Naive thymus-derived CD4-positive, alpha-beta T cell (primary cell): ENCODE results near the gene SKA3. TPM values are rescaled to one million over a fixed set of nuclear protein-coding genes. Genes with fewer than 3 reads are reported as not detected.

ENCODE experiments used
- ATAC-seq: fragments of 150-1000 bp; cut with Tn5 transposase; 2 replicates; pipeline ENCODE4 v1.10.0; 2021; ENCODE audit warnings: mild to moderate bottlenecking, moderate library complexity
- CTCF ChIA-PET: fragments of 350-600 bp; sonication (Branson Sonifier 250); formaldehyde crosslinking; loops from one replicate; lab custom pipeline; 2021; ENCODE audit warnings: antibody characterized with exemption; lab: Charles Lee
- POLR2A ChIA-PET: fragments of 350-600 bp; sonication (Branson Sonifier 250); formaldehyde crosslinking; loops from one replicate; lab custom pipeline; 2021; ENCODE audit warnings: antibody characterized with exemption, inconsistent platforms; lab: Charles Lee
- DNase-seq, 9 donors: peaks; one replicate each; pipeline versions ENCODE4 v3.0.0 to v3.0.0-alpha.2; 2020 to 2022; ENCODE audit warnings: mixed read lengths in 1 of 9
- H3K27ac ChIP-seq: one replicate; pipeline ENCODE4 v1.7.0; 2013; ENCODE audit warnings: mild to moderate bottlenecking, low read depth, low read length, moderate library complexity
- H3K27me3 ChIP-seq, 2 donors: one replicate each; pipeline ENCODE4 v1.7.0; 2013; ENCODE audit warnings: low read length in 2 of 2, mild to moderate bottlenecking in 2 of 2, moderate library complexity in 2 of 2; ENCODE audit not compliant: control insufficient read depth in 2 of 2, insufficient read depth in 2 of 2
- H3K36me3 ChIP-seq, 3 experiments: 1 replicate in 2 of 3; 2 replicates in 1 of 3; pipeline ENCODE4 v1.7.0; 2013; ENCODE audit warnings: low read length in 3 of 3, mild to moderate bottlenecking in 3 of 3, moderate library complexity in 1 of 3; ENCODE audit not compliant: insufficient read depth in 3 of 3, control insufficient read depth in 2 of 3
- H3K4me1 ChIP-seq, 2 donors: one replicate each; pipeline ENCODE4 v1.7.0; 2013; ENCODE audit warnings: low read length in 2 of 2, mild to moderate bottlenecking in 2 of 2, moderate library complexity in 1 of 2; ENCODE audit not compliant: control insufficient read depth in 2 of 2, insufficient read depth in 2 of 2
- H3K4me3 ChIP-seq: 2 replicates; pipeline ENCODE4 v1.7.0; 2013; ENCODE audit warnings: mild to moderate bottlenecking, low read length
- H3K9me3 ChIP-seq, 3 experiments: 1 replicate in 2 of 3; 2 replicates in 1 of 3; pipeline ENCODE4 v1.7.0; 2013; ENCODE audit warnings: low read length in 3 of 3; ENCODE audit not compliant: control insufficient read depth in 2 of 3
- H3K27ac Mint-ChIP-seq, 9 donors: one replicate each; pipeline ENCODE4 v1.8.0; 2020 to 2022; ENCODE audit warnings: mixed read lengths in 9 of 9, mild to moderate bottlenecking in 8 of 9, moderate library complexity in 5 of 9, inconsistent platforms in 2 of 9
- H3K27me3 Mint-ChIP-seq, 5 donors: one replicate each; pipeline ENCODE4 v1.8.0; 2021 to 2022; ENCODE audit warnings: mixed read lengths in 5 of 5, mild to moderate bottlenecking in 1 of 5
- H3K36me3 Mint-ChIP-seq, 5 donors: one replicate each; pipeline ENCODE4 v1.8.0; 2020 to 2022; ENCODE audit warnings: mixed read lengths in 5 of 5, mild to moderate bottlenecking in 3 of 5, inconsistent platforms in 1 of 5
- H3K4me1 Mint-ChIP-seq, 7 donors: one replicate each; pipeline ENCODE4 v1.8.0; 2020 to 2022; ENCODE audit warnings: mixed read lengths in 7 of 7, mild to moderate bottlenecking in 3 of 7, inconsistent platforms in 1 of 7
- H3K4me3 Mint-ChIP-seq, 10 donors: one replicate each; pipeline ENCODE4 v1.8.0; 2020 to 2022; ENCODE audit warnings: mild to moderate bottlenecking in 10 of 10, mixed read lengths in 10 of 10, moderate library complexity in 6 of 10, inconsistent platforms in 2 of 10
- H3K9me3 Mint-ChIP-seq, 11 donors: one replicate each; pipeline ENCODE4 v1.8.0; 2020 to 2022; ENCODE audit warnings: mixed read lengths in 11 of 11, mild to moderate bottlenecking in 4 of 11, inconsistent platforms in 1 of 11, moderate library complexity in 1 of 11
- intact Hi-C, 2 donors: fragments of 100-400 bp; cut with micrococcal nuclease; formaldehyde crosslinking; loops; one replicate each; pipeline ENCODE4 v1.15.1; 2023
- polyA plus RNA-seq, 2 donors: library from polyadenylated mRNA; unstranded; fragments of 300-500 nt; fragmentation: Illumina TruSeq; gene quantifications; one replicate each; pipeline ENCODE4 v1.2.3, GENCODE V29; 2021
- total RNA-seq, 6 experiments: library from RNA in 5 of 6; stranded (reverse) in 5 of 6; gene quantifications; 1 replicate in 5 of 6; 2 replicates in 1 of 6; pipeline ENCODE4 v1.2.3 and lab custom pipeline; 2021 to 2026

Gene SKA3
- total and polyA plus RNA-seq, 7 experiments from 2014 or later, result 0.46 to 35.0 (median 1.6) TPM; not detected in 3

DNA sequence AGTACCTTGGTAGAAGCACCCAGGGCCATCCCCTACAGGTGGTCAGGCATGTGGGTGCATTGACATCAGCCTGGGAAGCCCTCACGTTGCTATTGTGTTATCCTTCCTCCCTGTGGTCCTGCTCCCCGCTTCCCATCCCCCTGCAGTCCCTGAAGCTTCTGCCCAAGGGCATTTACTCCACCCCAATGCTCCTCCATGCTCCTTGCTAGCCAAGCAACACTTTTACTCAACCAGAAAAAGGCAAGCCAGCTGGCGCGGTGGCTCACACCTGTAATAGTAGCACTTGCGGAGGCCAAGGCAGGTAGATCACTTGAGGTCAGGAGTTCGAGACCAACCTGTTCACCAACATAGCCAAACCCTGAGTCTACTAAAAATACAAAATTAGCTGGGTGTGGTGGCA is 60.2 kb downstream of the SKA3 start:
- Mint-ChIP-seq H3K36me3 (no peaks in the 10 kb centered on the region), H3K9me3 (no peaks in the 10 kb centered on the region), H3K27me3 (no peaks in the 10 kb centered on the region), H3K27ac (no peak overlapping the region), H3K4me1 (no peaks in the 10 kb centered on the region), H3K4me3 (no peak overlapping the region)
- Histone ChIP-seq H3K4me3 (no peak overlapping the region), H3K36me3 (no peaks in the 10 kb centered on the region), H3K4me1 (no peaks in the 10 kb centered on the region), H3K27me3 (no peaks in the 10 kb centered on the region), H3K9me3 (no peaks in the 10 kb centered on the region), H3K27ac (no peak overlapping the region)
- intact Hi-C loops, result no loop called here
- ChIA-PET CTCF (no interaction called here), POLR2A (no interaction called here)
- ATAC-seq (no peak), DNase-seq (no peak)

- H3K4me3 ChIP-seq, result no peak overlapping the region
- ChIA-PET POLR2A (no interaction called here), CTCF (no interaction called here)
- no peaks in the 10 kb centered on the region for H3K9me3 Mint-ChIP-seq
- intact Hi-C loops, result no loop called here
- H3K4me1 Mint-ChIP-seq, result peaks cover 0 to 2% (median 0%) of the 10 kb centered on the region in 7 donors
- H3K36me3 ChIP-seq, result no peaks in the 10 kb centered on the region
- H3K9me3 ChIP-seq, result no peaks in the 10 kb centered on the region
- H3K4me1 ChIP-seq, result no peaks in the 10 kb centered on the region
- no peak overlapping the region for H3K4me3 Mint-ChIP-seq
- no peak overlapping the region for H3K27ac ChIP-seq
- H3K27me3 ChIP-seq, result no peaks in the 10 kb centered on the region
- H3K27ac Mint-ChIP-seq, result no peak overlapping the region
- no peaks in the 10 kb centered on the region for H3K27me3 Mint-ChIP-seq
- ATAC-seq (no peak), DNase-seq (no peak)
- H3K36me3 Mint-ChIP-seq, result no peaks in the 10 kb centered on the region
Observed at GRCh38 chr13:21115231-21115630, 61.1 kb downstream of the SKA3 start.

- POLR2A ChIA-PET, result no interaction called here
- Mint-ChIP-seq H3K36me3 (no peaks in the 10 kb centered on the region), H3K27ac (no peak overlapping the region), H3K9me3 (no peaks in the 10 kb centered on the region), H3K4me1 (peaks cover 0 to 2% (median 0%) of the 10 kb centered on the region in 7 donors), H3K4me3 (no peak overlapping the region), H3K27me3 (no peaks in the 10 kb centered on the region)
- Histone ChIP-seq H3K27ac (no peak overlapping the region), H3K36me3 (no peaks in the 10 kb centered on the region), H3K4me1 (no peaks in the 10 kb centered on the region), H3K9me3 (no peaks in the 10 kb centered on the region), H3K4me3 (no peak overlapping the region), H3K27me3 (no peaks in the 10 kb centered on the region)
- ATAC-seq (no peak), DNase-seq (no peak)
- intact Hi-C loops, result loop anchor here in 1 of 2 donors (2.0 kb wide), 2 partner anchors 65 to 187 kb away; partner anchors contain the start of genes MRPL57 and SKA3
- CTCF ChIA-PET, result interaction anchor here (0.6 to 1.1 kb wide), 5 partner anchors 9 to 185 kb away, joined by 3 to 7 read pairs (median 4); no protein-coding TSS in a partner anchor
Observed at GRCh38 chr13:21111546-21111945, 64.8 kb downstream of the SKA3 start.

DNA sequence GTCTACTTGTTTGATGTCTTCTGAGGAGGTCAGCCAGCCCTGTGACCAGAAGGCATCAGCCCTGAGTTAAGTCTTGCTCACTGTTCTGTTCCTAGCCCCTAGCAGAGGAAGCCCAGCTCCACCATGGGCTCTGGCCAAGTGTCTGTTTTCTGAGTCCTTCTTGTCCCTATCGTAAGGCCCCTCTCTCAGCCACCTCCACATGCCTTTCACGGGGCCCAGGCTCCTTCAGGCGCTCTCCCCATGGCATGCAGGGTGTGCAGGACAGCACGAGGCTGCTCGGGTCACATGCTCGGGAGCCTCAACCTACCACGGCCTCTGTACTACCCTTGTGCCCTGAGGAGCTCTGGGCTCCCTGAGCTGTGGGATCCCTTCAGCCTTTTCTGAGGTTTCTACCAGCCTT is 67.2 kb downstream of the SKA3 start:
- no peaks in the 10 kb centered on the region for H3K36me3 ChIP-seq
- no peak overlapping the region for H3K4me3 Mint-ChIP-seq
- no peak overlapping the region for H3K4me3 ChIP-seq
- no peaks in the 10 kb centered on the region for H3K27me3 ChIP-seq
- peaks cover 0 to 2% (median 0%) of the 10 kb centered on the region in 5 donors for H3K27me3 Mint-ChIP-seq
- no peaks in the 10 kb centered on the region for H3K9me3 ChIP-seq
- no peaks in the 10 kb centered on the region for H3K9me3 Mint-ChIP-seq
- H3K4me1 Mint-ChIP-seq, result peaks cover 0 to 2% (median 0%) of the 10 kb centered on the region in 7 donors
- ChIA-PET POLR2A (no interaction called here), CTCF (interaction anchor here (1.7 kb wide), 1 partner anchor 368 kb away, joined by 7 read pairs; no protein-coding TSS in a partner anchor)
- DNase-seq (no peak), ATAC-seq (no peak)
- H3K27ac Mint-ChIP-seq, result no peak overlapping the region
- H3K4me1 ChIP-seq, result no peaks in the 10 kb centered on the region
- intact Hi-C loops, result no loop called here
- H3K27ac ChIP-seq, result no peak overlapping the region
- H3K36me3 Mint-ChIP-seq, result no peaks in the 10 kb centered on the region

DNA sequence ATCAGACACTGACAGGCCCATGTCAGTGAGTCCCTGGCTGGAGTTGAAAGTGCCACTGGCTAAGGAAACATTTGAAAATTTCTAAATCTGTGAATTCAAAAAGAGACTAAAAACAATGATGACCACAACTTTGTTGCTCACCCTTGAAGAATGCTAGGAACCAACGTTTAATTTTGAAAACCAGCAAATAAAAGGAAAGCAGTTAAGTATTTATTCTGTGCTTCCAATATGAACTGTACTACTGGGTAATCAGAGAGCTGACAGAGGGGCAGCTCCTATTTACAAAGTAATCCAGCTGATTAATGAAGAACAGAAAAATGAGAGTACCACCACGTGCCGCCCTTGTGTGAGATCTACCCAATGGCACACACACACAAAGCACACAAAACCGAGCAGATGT is 70.3 kb downstream of the SKA3 start:
- POLR2A ChIA-PET, result no interaction called here
- CTCF ChIA-PET, result no interaction called here
- Mint-ChIP-seq H3K36me3 (no peaks in the 10 kb centered on the region), H3K9me3 (peaks cover 0 to 2% (median 0%) of the 10 kb centered on the region in 11 donors), H3K4me1 (peaks cover 0 to 2% (median 0%) of the 10 kb centered on the region in 7 donors), H3K4me3 (no peak overlapping the region), H3K27me3 (peaks cover 0 to 5% (median 0%) of the 10 kb centered on the region in 5 donors), H3K27ac (no peak overlapping the region)
- H3K4me3 ChIP-seq, result no peak overlapping the region
- intact Hi-C loops, result no loop called here
- H3K27ac ChIP-seq, result no peak overlapping the region
- H3K9me3 ChIP-seq, result no peaks in the 10 kb centered on the region
- no peaks in the 10 kb centered on the region for H3K36me3 ChIP-seq
- no peaks in the 10 kb centered on the region for H3K4me1 ChIP-seq
- no peak for DNase-seq
- no peak for ATAC-seq
- H3K27me3 ChIP-seq, result no peaks in the 10 kb centered on the region

DNA sequence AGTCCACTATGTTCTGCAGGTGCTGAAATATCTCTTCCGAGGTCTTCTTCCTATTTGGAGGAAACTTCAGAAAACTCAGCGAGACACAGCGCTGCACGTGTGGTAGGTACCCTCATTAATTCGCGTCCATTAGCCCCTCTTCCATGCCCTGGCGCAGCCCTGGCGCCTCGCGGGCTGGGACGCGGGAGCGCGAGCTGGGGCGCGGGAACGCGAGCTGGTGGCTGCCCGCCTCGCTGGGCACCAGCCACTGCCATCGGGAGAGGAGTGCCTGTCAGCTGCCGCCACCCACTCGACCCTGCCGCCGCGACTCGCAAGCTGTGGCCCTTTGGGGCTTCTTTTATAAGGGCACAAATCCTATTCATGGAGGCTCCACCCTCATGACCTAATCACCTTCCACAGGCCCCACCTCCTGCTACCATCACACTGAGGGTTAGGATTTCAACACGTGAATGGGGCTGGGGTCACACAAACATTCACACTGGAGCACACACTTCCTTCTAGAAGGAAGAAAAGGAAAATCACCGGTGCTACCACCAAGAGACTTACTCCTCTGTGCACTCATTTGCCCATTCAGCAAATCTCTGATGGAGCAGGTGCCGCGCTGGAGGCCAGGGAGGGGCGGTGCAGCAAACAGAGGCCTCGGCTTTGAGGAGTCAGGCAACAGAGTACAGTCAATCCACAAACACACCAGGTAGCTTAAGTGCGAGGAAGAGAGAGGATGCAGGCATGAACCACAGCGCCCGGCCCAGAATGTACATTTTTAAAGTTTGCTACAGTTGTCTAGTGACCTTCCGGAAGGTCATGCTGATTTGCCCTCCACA is 71.9 kb downstream of the SKA3 start:
- Mint-ChIP-seq H3K4me3 (no peak overlapping the region), H3K4me1 (no peaks in the 10 kb centered on the region), H3K27me3 (peaks cover 0 to 5% (median 0%) of the 10 kb centered on the region in 5 donors), H3K9me3 (peaks cover 0 to 2% (median 0%) of the 10 kb centered on the region in 11 donors), H3K27ac (no peak overlapping the region), H3K36me3 (no peaks in the 10 kb centered on the region)
- ChIA-PET CTCF (no interaction called here), POLR2A (no interaction called here)
- intact Hi-C loops, result no loop called here
- H3K9me3 ChIP-seq, result no peaks in the 10 kb centered on the region
- ATAC-seq (no peak), DNase-seq (no peak)
- no peak overlapping the region for H3K4me3 ChIP-seq
- H3K27me3 ChIP-seq, result no peaks in the 10 kb centered on the region
- H3K27ac ChIP-seq, result no peak overlapping the region
- no peaks in the 10 kb centered on the region for H3K36me3 ChIP-seq
- no peaks in the 10 kb centered on the region for H3K4me1 ChIP-seq
